ENCODE results near the gene TMEM171.

TMEM171 gene, protein sequence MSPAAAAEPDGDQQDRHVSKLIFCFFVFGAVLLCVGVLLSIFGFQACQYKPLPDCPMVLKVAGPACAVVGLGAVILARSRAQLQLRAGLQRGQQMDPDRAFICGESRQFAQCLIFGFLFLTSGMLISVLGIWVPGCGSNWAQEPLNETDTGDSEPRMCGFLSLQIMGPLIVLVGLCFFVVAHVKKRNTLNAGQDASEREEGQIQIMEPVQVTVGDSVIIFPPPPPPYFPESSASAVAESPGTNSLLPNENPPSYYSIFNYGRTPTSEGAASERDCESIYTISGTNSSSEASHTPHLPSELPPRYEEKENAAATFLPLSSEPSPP

DNA sequence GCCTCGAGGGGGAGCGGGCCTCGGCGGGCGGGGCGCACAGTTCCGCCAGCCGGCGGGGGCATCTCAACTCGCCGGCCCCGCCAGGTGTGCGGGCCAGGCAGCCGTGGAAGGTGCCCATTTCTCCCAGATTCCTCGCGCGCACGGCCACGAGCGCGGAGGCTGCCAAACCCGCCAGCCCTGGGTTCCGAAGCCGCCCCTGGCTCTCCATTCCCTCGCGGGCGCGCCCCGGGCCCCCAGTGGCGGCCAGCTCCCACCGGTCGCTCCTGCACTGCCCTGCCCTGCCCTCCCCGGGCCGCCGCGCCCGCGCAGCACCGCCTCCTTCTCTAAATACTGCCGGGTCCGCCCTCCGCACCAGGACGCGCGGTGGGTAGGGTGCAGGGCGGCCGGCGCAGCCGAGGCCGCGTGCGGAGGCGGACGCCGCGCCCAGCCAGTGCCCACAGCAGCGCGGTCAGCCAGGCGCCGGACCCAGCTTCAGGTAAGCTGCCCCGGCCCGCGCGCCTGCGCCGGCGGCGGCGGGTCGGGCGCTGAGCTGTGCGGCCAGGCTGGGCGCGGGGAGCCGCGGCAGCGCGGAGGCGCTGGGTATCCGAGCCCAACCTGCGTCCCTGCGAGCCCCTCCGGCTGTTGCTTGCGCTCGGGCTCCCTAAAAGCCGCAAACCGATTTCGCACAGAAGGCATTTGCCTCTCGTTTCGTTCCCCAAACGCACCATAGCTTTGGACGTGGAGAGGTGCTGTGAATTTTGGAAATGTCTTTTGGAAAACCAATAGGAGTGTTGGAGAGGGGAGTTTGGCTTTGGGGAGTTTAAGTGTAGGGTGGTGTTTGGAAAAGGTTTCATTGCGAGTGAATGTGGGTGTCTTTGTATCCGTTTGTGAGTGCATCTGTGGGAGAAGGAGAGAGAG lies at the start of gene TMEM171:
TSS of gene TMEM171 (plus strand) at position 354 of the 897 bp plus-strand sequence. CDS start 2,799 bp downstream, outside the sequence.
- peak within 1 kb of the TSS; percentile 14 for H3K9ac ChIP-seq (ENCODE audit: low read length)
- H3K4me3 ChIP-seq (ENCODE audit: low read length): peak within 1 kb of the TSS; percentile 86
- no peaks in the 10 kb centered on the region for H3K9me3 ChIP-seq (ENCODE audit: control insufficient read depth, low read depth, low read length)
- H3K36me3 ChIP-seq (ENCODE audit: control insufficient read depth, low read depth, low read length): no peaks in the 10 kb centered on the region
- peaks cover 6% of the 10 kb centered on the region for H3K4me1 ChIP-seq (ENCODE audit: control insufficient read depth, low read depth, low read length)
- peaks cover 51% of the 10 kb centered on the region for H3K27me3 ChIP-seq (ENCODE audit: control insufficient read depth, insufficient read depth, low read length)
- H3K27ac ChIP-seq (ENCODE audit: low read length): no peak within 1 kb of the TSS

DNA sequence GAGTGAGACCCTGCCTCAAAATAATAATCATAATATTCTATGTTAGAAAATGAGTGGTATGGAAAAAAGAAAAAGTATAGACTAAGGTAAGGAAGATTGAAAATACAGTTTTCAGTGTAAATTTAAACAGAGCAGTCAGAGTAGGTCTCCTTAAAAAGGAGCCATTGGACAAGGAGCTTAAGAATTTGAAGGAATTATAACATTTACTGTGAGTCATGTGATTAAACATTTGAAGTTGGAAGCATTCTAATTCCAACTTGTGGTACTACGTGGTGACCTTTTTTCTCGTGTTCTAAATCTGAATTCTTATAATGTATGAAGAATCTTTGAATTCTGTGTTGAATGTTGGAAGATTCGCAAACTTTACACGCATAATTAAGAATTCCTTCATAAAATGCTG lies 39.3 kb upstream of the TMEM171 start:
- Histone ChIP-seq H3K27me3 (ENCODE audit: control insufficient read depth, insufficient read depth, low read length) (no peaks in the 10 kb centered on the region), H3K36me3 (ENCODE audit: control insufficient read depth, low read depth, low read length) (no peaks in the 10 kb centered on the region), H3K4me1 (ENCODE audit: control insufficient read depth, low read depth, low read length) (no peaks in the 10 kb centered on the region), H3K9ac (ENCODE audit: low read length) (no peak overlapping the region), H3K27ac (ENCODE audit: low read length) (no peak overlapping the region), H3K4me3 (ENCODE audit: low read length) (no peak overlapping the region), H3K9me3 (ENCODE audit: control insufficient read depth, low read depth, low read length) (no peaks in the 10 kb centered on the region)

DNA sequence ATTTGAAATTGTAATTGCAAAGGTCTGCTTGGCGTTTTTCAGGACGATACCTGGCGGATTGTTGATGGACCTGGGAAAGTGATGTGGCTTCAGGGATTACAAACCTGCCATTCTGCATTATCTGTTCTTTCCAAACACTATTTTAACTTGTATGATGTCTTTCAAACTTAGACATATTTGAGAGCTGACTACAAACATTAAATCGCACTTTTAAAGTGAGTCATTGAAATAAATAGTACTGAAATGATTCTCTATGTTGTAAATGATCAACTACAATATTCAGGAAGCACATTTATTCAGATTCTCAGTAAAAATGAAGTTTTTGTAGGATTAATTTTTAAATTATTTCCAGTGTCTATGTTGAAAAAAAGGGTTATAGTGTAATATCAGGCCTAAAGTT lies 32.3 kb upstream of the TMEM171 start:
- Histone ChIP-seq H3K27me3 (ENCODE audit: control insufficient read depth, insufficient read depth, low read length) (no peaks in the 10 kb centered on the region), H3K27ac (ENCODE audit: low read length) (no peak overlapping the region), H3K4me3 (ENCODE audit: low read length) (no peak overlapping the region), H3K9ac (ENCODE audit: low read length) (no peak overlapping the region), H3K36me3 (ENCODE audit: control insufficient read depth, low read depth, low read length) (peaks cover 4% of the 10 kb centered on the region), H3K4me1 (ENCODE audit: control insufficient read depth, low read depth, low read length) (no peaks in the 10 kb centered on the region), H3K9me3 (ENCODE audit: control insufficient read depth, low read depth, low read length) (no peaks in the 10 kb centered on the region)

DNA sequence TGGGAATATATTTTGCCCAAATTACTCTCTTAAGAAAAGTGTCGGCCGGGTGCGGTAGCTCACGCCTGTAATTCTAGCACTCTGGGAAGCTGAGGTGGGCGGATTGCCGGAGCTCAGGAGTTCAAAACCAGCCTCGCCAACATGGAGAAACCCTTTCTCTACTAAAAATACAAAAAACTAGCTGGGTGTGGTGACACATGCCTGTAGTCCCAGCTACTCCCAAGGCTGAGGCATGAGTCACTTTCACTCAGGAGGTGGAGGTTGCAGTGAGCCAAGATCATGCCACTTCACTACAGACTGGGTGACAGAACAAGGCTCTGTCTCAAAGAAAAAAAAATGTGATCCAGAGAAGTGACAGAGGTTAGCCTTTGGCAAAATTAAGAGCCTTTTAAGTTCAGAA lies 26.4 kb upstream of the TMEM171 start:
- Histone ChIP-seq H3K36me3 (ENCODE audit: control insufficient read depth, low read depth, low read length) (no peaks in the 10 kb centered on the region), H3K9me3 (ENCODE audit: control insufficient read depth, low read depth, low read length) (no peaks in the 10 kb centered on the region), H3K9ac (ENCODE audit: low read length) (no peak overlapping the region), H3K4me3 (ENCODE audit: low read length) (no peak overlapping the region), H3K27me3 (ENCODE audit: control insufficient read depth, insufficient read depth, low read length) (no peaks in the 10 kb centered on the region), H3K4me1 (ENCODE audit: control insufficient read depth, low read depth, low read length) (no peaks in the 10 kb centered on the region), H3K27ac (ENCODE audit: low read length) (no peak overlapping the region)

DNA sequence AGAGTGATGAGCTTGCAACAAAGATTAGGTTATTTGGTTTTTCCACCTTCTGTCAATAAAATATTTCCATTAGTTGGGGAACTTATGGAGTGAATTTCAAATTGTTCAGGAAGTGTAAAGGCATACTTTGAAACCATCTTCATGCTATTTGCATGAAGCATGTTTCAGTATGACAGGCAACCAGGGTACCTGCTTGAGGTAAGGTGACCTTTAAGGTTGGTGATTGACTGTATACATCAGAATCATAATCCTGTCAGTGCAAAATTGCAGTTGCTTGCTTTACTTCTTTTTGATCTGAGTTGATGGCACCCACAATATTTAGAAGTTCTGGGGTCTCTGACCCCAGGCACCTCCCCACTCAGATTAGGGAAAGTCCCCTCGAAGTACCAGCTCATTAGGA lies 26.0 kb upstream of the TMEM171 start:
- Histone ChIP-seq H3K9ac (ENCODE audit: low read length) (no peak overlapping the region), H3K36me3 (ENCODE audit: control insufficient read depth, low read depth, low read length) (no peaks in the 10 kb centered on the region), H3K27ac (ENCODE audit: low read length) (no peak overlapping the region), H3K4me1 (ENCODE audit: control insufficient read depth, low read depth, low read length) (no peaks in the 10 kb centered on the region), H3K4me3 (ENCODE audit: low read length) (no peak overlapping the region), H3K9me3 (ENCODE audit: control insufficient read depth, low read depth, low read length) (no peaks in the 10 kb centered on the region), H3K27me3 (ENCODE audit: control insufficient read depth, insufficient read depth, low read length) (no peaks in the 10 kb centered on the region)

DNA sequence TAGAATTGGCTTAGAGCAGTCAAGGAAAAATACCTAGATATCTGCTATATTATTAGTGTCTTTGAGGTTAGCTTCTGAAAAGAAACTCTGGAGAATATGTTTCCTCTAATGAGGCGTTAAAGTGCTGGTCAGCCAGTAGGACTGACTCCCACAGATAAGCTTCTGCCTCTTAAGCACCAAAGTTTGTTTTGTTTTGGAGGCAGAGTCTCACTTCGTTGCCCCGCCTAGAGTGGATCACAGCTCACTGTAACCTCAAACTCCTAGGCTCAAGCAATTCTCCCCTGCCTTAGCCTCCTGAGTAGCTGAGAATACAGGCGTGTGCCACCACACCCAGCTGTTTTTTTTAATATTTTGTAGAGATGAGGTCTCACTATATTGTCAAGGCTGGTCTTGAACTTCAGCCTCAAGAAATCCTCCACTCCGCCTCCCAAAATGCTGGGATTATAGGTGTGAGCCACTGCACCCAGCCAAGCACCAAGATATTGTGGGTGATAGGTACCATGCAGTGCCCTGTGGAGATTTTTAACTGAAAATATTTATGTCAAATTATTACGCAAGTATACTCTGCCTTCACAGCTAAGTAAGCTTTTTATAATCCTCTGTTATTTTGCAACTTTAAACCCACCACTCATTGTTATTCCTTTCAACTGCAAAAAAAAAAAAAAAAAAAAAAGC lies 24.7 kb upstream of the TMEM171 start:
- Histone ChIP-seq H3K4me3 (ENCODE audit: low read length) (no peak overlapping the region), H3K27ac (ENCODE audit: low read length) (no peak overlapping the region), H3K36me3 (ENCODE audit: control insufficient read depth, low read depth, low read length) (no peaks in the 10 kb centered on the region), H3K27me3 (ENCODE audit: control insufficient read depth, insufficient read depth, low read length) (no peaks in the 10 kb centered on the region), H3K9me3 (ENCODE audit: control insufficient read depth, low read depth, low read length) (no peaks in the 10 kb centered on the region), H3K9ac (ENCODE audit: low read length) (no peak overlapping the region), H3K4me1 (ENCODE audit: control insufficient read depth, low read depth, low read length) (no peaks in the 10 kb centered on the region)

DNA sequence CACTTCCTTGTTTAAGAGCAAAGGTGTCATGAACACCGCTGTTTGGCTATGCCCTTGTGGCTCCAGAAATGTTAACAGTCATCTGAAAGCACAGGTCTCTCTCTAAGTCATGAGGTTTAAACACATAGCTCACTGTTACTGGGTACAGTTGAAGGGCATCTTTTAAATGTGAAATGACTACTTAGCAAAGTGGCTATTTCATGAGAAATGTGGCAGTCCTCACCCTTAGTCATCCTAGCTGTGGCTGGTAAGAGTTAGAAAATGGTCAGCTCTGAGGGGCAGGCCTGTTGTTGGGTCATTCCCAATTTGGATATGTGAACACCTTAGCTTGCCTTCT lies 24.2 kb upstream of the TMEM171 start:
- Histone ChIP-seq H3K27ac (ENCODE audit: low read length) (no peak overlapping the region), H3K4me3 (ENCODE audit: low read length) (no peak overlapping the region), H3K4me1 (ENCODE audit: control insufficient read depth, low read depth, low read length) (no peaks in the 10 kb centered on the region), H3K9me3 (ENCODE audit: control insufficient read depth, low read depth, low read length) (no peaks in the 10 kb centered on the region), H3K27me3 (ENCODE audit: control insufficient read depth, insufficient read depth, low read length) (no peaks in the 10 kb centered on the region), H3K36me3 (ENCODE audit: control insufficient read depth, low read depth, low read length) (no peaks in the 10 kb centered on the region), H3K9ac (ENCODE audit: low read length) (no peak overlapping the region)

DNA sequence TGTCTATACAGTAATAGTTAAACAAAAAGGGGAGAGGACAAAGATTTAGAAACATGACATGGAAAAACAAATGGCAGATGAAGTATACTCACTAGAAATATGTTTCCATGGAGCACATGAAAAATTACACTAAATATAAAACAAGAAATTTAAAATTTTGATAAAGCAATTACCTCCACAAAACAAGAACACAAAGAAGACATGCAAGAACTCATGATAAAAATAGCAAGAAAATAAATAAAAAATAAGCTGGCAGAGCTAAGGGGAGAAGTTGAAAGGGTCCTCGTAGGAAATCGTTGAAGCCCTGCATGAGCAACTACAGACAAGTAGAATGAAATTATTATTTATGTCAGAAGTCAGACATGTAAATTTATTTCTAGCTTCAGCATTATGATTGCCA lies 22.6 kb upstream of the TMEM171 start:
- H3K36me3 ChIP-seq (ENCODE audit: control insufficient read depth, low read depth, low read length): no peaks in the 10 kb centered on the region
- no peak overlapping the region for H3K9ac ChIP-seq (ENCODE audit: low read length)

DNA sequence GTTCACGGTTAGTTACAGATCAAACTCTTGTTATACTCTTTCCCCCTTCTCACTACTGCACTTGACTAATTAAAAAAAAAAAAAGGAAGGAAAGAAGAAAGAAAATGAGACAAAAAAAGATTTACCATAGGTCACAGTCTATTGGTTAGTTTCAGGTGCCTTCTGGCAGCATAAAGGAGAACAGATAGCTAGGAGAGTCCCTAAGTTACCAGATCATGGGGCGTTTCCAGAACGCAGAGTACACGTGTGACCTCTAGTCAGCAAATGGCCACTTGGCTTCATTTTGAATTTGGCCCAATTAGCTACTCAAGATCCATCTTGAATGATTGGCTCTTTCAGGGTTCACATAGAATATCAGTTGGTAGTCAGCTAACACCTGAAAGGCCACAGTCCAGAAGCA lies 20.3 kb upstream of the TMEM171 start:
- no peaks in the 10 kb centered on the region for H3K36me3 ChIP-seq (ENCODE audit: control insufficient read depth, low read depth, low read length)
- H3K9ac ChIP-seq (ENCODE audit: low read length): no peak overlapping the region
- H3K4me1 ChIP-seq (ENCODE audit: control insufficient read depth, low read depth, low read length): no peaks in the 10 kb centered on the region
- no peaks in the 10 kb centered on the region for H3K9me3 ChIP-seq (ENCODE audit: control insufficient read depth, low read depth, low read length)
- H3K4me3 ChIP-seq (ENCODE audit: low read length): no peak overlapping the region
- no peaks in the 10 kb centered on the region for H3K27me3 ChIP-seq (ENCODE audit: control insufficient read depth, insufficient read depth, low read length)
- no peak overlapping the region for H3K27ac ChIP-seq (ENCODE audit: low read length)

More for the DNA sequence above, 22.6 kb upstream of the TMEM171 start:
- H3K4me1 ChIP-seq (ENCODE audit: control insufficient read depth, low read depth, low read length): no peaks in the 10 kb centered on the region
- H3K27me3 ChIP-seq (ENCODE audit: control insufficient read depth, insufficient read depth, low read length): no peaks in the 10 kb centered on the region
- H3K9me3 ChIP-seq (ENCODE audit: control insufficient read depth, low read depth, low read length): no peaks in the 10 kb centered on the region
- H3K4me3 ChIP-seq (ENCODE audit: low read length): no peak overlapping the region
- no peak overlapping the region for H3K27ac ChIP-seq (ENCODE audit: low read length)

DNA sequence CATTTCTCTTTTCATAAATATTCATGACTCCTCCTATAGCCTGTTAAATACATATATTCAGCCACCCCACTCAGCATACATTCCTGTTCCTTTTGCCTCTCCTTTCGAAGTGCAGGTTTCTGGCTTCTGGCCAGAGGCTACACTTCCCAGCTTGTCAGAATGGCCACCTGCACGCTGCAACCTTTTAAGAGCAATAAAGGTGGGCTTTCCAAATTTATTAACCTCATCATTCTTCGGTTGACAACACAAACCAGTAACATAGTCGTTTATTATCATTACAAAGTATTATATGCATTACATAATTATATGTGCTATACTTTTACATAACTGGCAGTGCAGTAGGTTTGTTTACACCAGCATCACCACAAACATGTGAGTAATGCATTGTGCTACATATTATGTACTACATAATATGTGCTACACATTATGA lies 16.5 kb upstream of the TMEM171 start:
- no peaks in the 10 kb centered on the region for H3K4me1 ChIP-seq (ENCODE audit: control insufficient read depth, low read depth, low read length)
- no peaks in the 10 kb centered on the region for H3K36me3 ChIP-seq (ENCODE audit: control insufficient read depth, low read depth, low read length)
- no peaks in the 10 kb centered on the region for H3K27me3 ChIP-seq (ENCODE audit: control insufficient read depth, insufficient read depth, low read length)
- H3K9me3 ChIP-seq (ENCODE audit: control insufficient read depth, low read depth, low read length): no peaks in the 10 kb centered on the region
- H3K4me3 ChIP-seq (ENCODE audit: low read length): no peak overlapping the region
- H3K27ac ChIP-seq (ENCODE audit: low read length): no peak overlapping the region
- H3K9ac ChIP-seq (ENCODE audit: low read length): no peak overlapping the region

DNA sequence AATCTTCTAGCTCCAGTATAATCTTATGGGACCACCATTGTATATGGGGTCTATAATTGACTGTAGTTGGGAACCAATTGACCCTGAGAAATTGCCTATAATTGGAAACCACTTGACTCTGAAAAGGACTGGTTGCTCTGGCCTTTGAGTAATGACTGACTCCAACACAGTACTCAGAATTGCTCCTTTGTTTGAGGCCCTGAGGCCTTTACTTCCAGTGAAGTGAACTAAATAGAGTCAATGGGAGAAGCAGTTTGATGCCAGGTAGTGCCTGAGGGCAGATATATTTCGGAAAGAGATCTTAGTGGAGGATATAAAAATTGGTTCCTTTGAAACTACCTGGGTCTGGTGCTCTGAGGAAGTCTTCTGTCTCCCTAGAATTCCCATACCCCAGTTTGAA lies 16.0 kb upstream of the TMEM171 start:
- Histone ChIP-seq H3K9ac (ENCODE audit: low read length) (no peak overlapping the region), H3K4me3 (ENCODE audit: low read length) (no peak overlapping the region), H3K27me3 (ENCODE audit: control insufficient read depth, insufficient read depth, low read length) (no peaks in the 10 kb centered on the region), H3K9me3 (ENCODE audit: control insufficient read depth, low read depth, low read length) (no peaks in the 10 kb centered on the region), H3K27ac (ENCODE audit: low read length) (no peak overlapping the region), H3K4me1 (ENCODE audit: control insufficient read depth, low read depth, low read length) (no peaks in the 10 kb centered on the region), H3K36me3 (ENCODE audit: control insufficient read depth, low read depth, low read length) (no peaks in the 10 kb centered on the region)
